ENCODE data around the gene NOL3. TPM values are rescaled to one million over a fixed set of nuclear protein-coding genes. Genes with fewer than 3 reads are reported as not detected.
A peak's percentile ranks its signal among the peaks of the same experiment; 100 is the strongest.

The NOL3 gene
- total RNA-seq, 1 donor from 2014 or later: 8.8 TPM

DNA sequence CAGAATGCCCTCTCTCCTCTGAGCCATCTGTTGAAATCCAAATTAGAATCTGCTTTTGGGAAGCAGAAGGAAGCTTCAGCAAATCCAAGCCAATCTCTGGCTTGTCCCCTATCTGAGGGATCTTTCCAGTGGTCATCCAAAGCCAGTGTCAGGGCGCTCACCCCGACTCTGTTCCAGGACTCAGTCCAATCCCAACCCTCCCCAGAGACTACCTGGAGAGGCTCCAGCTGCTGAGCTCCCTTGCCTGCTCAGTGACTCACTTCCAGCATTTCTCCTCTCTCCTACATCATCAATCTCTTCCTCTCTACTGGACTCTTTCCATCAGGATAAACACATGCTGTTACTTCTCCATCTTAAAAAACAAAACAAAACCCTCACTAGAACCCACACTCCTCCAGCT, 11.0 kb downstream of the NOL3 start:
- TF ChIP-seq, protein P1, sequence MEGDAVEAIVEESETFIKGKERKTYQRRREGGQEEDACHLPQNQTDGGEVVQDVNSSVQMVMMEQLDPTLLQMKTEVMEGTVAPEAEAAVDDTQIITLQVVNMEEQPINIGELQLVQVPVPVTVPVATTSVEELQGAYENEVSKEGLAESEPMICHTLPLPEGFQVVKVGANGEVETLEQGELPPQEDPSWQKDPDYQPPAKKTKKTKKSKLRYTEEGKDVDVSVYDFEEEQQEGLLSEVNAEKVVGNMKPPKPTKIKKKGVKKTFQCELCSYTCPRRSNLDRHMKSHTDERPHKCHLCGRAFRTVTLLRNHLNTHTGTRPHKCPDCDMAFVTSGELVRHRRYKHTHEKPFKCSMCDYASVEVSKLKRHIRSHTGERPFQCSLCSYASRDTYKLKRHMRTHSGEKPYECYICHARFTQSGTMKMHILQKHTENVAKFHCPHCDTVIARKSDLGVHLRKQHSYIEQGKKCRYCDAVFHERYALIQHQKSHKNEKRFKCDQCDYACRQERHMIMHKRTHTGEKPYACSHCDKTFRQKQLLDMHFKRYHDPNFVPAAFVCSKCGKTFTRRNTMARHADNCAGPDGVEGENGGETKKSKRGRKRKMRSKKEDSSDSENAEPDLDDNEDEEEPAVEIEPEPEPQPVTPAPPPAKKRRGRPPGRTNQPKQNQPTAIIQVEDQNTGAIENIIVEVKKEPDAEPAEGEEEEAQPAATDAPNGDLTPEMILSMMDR (IDR thresholded peaks at IDR 0.05; ENCODE audit: partially characterized antibody, unreplicated experiment): no peak
- DNase-seq: no peak
- H3K4me1 Mint-ChIP-seq (ENCODE audit: low read depth, unreplicated experiment): peaks cover 15% of the 10 kb centered on the region
- peaks cover 5% of the 10 kb centered on the region for H3K36me3 Mint-ChIP-seq (ENCODE audit: unreplicated experiment)
- H3K9me3 Mint-ChIP-seq (ENCODE audit: unreplicated experiment): peaks cover 14% of the 10 kb centered on the region
- H3K4me3 Mint-ChIP-seq (ENCODE audit: unreplicated experiment): no peak overlapping the region
- peaks cover 14% of the 10 kb centered on the region for H3K27me3 Mint-ChIP-seq (ENCODE audit: unreplicated experiment)
- H3K27ac Mint-ChIP-seq (ENCODE audit: unreplicated experiment): no peak overlapping the region

DNA sequence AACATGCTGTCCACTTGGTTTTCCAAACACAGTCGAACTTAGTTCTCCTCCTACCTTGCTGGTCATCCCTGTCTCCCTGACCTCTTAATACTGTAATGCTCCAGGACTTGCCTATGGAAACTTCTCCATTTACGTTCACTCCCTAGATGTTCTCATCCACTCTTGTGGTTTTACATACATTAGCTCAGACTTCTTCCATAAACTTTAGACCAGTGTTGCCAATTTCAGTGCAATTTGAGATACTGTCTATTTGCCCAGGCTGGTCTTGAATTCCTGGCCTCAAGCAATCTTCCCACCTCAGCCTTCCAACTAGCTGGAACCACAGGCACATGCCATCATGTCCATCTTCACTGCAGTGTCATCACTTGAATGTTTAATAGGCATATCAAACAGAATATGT, 11.9 kb downstream of the NOL3 start:
- peaks cover 12% of the 10 kb centered on the region for H3K4me1 Mint-ChIP-seq (ENCODE audit: low read depth, unreplicated experiment)
- no peak overlapping the region for H3K27ac Mint-ChIP-seq (ENCODE audit: unreplicated experiment)
- no peak overlapping the region for H3K4me3 Mint-ChIP-seq (ENCODE audit: unreplicated experiment)

DNA sequence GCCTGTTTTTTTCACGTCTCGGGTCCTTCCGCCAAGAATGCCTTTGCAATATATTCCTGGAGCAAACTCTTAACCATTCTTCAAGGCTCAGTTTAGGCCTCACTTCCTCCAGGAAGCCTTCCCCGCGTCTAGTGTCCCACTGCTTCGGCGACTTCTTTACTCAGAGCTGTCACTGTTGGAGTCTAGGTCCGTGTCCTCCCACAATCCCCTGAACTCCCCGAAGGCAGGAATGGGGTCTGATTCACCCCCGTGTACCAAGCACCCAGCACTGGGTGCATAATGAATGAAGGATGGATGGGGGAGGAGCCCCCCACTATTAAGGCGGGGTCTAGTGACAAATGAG, 12.9 kb downstream of the NOL3 start:
- DNase-seq: no peak
- TF ChIP-seq, protein P1 (IDR thresholded peaks at IDR 0.05; ENCODE audit: partially characterized antibody, unreplicated experiment): no peak
- H3K27ac Mint-ChIP-seq (ENCODE audit: unreplicated experiment): no peak overlapping the region
- H3K27me3 Mint-ChIP-seq (ENCODE audit: unreplicated experiment): peaks cover 8% of the 10 kb centered on the region
- H3K36me3 Mint-ChIP-seq (ENCODE audit: unreplicated experiment): no peaks in the 10 kb centered on the region
- no peak overlapping the region for H3K4me3 Mint-ChIP-seq (ENCODE audit: unreplicated experiment)
- peaks cover 5% of the 10 kb centered on the region for H3K9me3 Mint-ChIP-seq (ENCODE audit: unreplicated experiment)
- H3K4me1 Mint-ChIP-seq (ENCODE audit: low read depth, unreplicated experiment): peaks cover 12% of the 10 kb centered on the region

More for the DNA sequence above, 11.9 kb downstream of the NOL3 start:
- H3K27me3 Mint-ChIP-seq (ENCODE audit: unreplicated experiment): peaks cover 10% of the 10 kb centered on the region
- TF ChIP-seq, protein P1 (IDR thresholded peaks at IDR 0.05; ENCODE audit: partially characterized antibody, unreplicated experiment): no peak
- DNase-seq: no peak
- no peaks in the 10 kb centered on the region for H3K36me3 Mint-ChIP-seq (ENCODE audit: unreplicated experiment)
- H3K9me3 Mint-ChIP-seq (ENCODE audit: unreplicated experiment): peaks cover 10% of the 10 kb centered on the region

DNA sequence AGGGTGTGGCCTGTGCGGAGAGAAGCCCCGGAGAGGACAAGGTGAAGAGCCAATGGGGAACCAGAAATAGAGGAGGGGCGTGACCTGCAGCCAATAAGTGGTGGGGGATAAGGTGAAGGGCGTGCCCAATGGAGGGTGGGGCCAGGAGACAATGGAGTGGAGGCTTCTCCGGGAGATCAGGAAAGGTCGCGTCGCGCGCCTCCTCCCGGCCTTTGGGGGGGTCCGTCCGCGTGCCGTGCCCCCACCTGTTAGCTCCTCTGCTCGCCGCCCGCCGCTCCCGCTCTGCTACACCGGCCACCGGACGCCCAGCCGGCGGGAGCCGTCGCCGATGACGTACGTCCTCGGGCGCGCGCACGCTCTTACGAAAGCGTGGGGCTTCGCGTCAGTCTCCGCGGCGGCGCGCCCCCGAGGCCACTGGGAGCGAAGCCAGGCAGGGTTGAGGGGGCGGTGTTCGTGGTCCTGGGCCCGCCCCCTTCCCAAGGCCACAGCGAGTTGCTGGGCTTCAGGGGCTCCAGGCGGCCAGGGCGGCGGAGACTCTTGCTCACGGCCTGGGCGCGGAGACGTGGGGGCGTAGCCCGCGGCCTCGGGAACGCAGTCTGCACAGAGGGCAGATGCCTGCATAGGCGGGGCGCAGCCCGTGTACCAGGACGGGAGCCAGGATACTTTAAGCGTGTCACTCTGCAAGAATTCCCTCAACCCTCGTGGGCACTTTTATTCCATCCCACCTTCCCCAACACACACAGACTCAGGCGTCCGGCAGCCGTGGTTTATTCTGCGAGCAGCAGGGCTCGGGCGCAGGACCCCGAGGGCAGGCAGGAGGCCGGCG, 13.5 kb downstream of the NOL3 start, which contains the start of gene MATCAP1:
TSS of gene MATCAP1 (minus strand) at position 337 of the 826 bp plus-strand sequence. CDS start 3,353 bp downstream, outside the sequence.
- Mint-ChIP-seq H3K27me3 (ENCODE audit: unreplicated experiment) (peaks cover 4% of the 10 kb centered on the region), H3K4me3 (ENCODE audit: unreplicated experiment) (peak within 1 kb of the TSS; percentile 71), H3K4me1 (ENCODE audit: low read depth, unreplicated experiment) (peaks cover 8% of the 10 kb centered on the region), H3K9me3 (ENCODE audit: unreplicated experiment) (peaks cover 5% of the 10 kb centered on the region), H3K36me3 (ENCODE audit: unreplicated experiment) (no peaks in the 10 kb centered on the region), H3K27ac (ENCODE audit: unreplicated experiment) (no peak within 1 kb of the TSS)
- DNase-seq: peak; percentile 98
- TF ChIP-seq, protein P1 (IDR thresholded peaks at IDR 0.05; ENCODE audit: partially characterized antibody, unreplicated experiment): no peak

DNA sequence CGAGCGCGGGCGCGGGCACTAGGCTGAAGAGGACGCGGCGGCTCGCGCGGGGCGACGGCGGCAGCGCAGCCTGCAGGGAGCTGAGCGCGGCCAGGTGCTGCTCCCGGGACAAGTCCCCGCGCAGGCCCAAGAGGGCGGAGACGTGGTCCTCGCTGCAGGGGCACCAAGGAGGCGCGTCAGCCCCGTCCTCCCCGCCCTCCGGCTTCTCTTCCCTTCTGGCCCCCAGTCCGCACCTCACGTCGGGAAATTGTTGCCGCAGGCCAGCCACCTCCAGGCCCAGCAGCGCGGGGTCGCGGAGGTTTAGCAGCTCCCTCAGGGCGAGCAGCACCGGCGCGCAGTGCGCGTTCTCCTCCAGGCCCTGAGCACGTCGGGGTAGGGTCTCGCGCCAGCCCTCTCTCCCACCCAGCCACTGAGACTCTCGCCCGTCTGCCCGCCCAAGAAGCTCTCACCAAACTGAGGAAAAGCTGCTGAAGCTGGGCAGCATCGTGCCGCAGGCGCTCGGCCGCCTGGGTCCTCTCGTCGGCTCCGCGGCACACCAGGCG, 14.2 kb downstream of the NOL3 start:
- Mint-ChIP-seq H3K27me3 (ENCODE audit: unreplicated experiment) (peaks cover 3% of the 10 kb centered on the region), H3K27ac (ENCODE audit: unreplicated experiment) (no peak overlapping the region), H3K4me1 (ENCODE audit: low read depth, unreplicated experiment) (peaks cover 6% of the 10 kb centered on the region), H3K36me3 (ENCODE audit: unreplicated experiment) (no peaks in the 10 kb centered on the region), H3K9me3 (ENCODE audit: unreplicated experiment) (peaks cover 7% of the 10 kb centered on the region), H3K4me3 (ENCODE audit: unreplicated experiment) (peak overlapping the region; percentile 71)
- DNase-seq: peak; percentile 51
- TF ChIP-seq, protein P1 (IDR thresholded peaks at IDR 0.05; ENCODE audit: partially characterized antibody, unreplicated experiment): no peak
